ENCODE results near the gene DHX35. TPM values are rescaled to one million over a fixed set of nuclear protein-coding genes. Genes with fewer than 3 reads are reported as not detected.

The DHX35 gene
- polyA plus RNA-seq, 6 donors from 2014 or later: 2.2 to 7.4 (median 4.7) TPM

DNA sequence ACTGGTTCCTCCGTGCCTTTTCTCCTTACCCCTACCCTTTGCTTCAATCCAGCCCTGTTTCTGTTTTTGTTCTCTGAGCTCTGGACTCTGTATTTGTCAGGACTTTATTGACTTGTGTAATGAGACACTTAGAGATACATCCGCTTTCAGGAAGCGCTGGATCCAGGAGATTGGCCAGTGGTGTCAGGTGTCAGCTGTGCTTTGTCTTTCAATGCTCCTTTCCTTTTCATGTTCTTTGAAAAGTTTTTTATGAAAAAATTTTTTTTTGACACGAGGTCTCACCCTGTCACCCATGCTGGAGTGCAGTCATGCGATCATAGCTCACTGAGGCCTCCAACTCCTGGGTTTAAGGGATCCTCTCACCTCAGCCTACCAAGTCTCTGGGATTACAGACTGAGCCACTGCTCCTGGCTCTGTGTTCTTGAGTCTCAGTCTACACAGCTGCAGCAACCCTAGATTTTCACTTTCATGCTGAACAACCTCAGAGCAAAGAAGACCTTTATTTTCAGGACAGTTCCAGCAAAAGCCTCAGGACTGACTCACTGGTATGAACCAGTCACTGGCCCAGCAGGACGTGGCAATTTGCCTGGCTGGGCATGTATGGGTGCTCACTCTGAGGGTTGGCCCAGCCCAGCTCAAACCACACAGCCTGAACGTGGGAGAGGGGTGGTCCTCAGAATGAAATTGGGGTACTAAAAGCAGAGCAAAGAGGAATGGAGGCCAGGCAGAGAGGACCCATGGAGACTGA is 108.5 kb downstream of the DHX35 start:
- ATAC-seq (ENCODE audit: low read depth in 2 of 2) (no peak), DNase-seq (no peak)
- H3K27me3 Mint-ChIP-seq: peaks cover 36 to 80% (median 72%) of the 10 kb centered on the region in 3 donors
- H3K36me3 Mint-ChIP-seq: peaks cover 9 to 12% of the 10 kb centered on the region in 2 donors
- peaks cover 3 to 14% (median 5%) of the 10 kb centered on the region in 7 donors for H3K9me3 Mint-ChIP-seq
- H3K27ac Mint-ChIP-seq: no peak overlapping the region
- no peaks in the 10 kb centered on the region for H3K4me1 Mint-ChIP-seq
- no peak overlapping the region for H3K4me3 Mint-ChIP-seq

DNA sequence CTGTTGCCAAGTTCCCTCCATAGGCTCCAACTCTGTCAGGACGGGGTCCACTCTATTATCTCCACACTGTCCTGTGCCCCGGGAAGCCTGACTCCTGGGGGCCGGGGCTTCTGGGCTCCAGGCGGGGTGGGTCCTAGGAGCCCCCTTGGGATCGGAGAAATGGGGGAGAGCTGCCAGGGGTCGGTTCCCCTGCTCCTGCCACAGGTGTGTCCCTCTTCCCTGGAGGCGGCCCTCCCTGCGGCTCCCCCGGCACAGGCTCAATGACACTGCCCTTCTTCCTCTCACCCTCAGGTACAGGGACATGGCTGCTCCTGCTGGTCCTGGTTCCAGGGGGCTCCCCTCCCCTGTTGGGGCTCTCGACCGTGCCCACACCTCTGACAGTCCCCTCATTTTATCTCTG is 110.0 kb downstream of the DHX35 start:
- Mint-ChIP-seq H3K4me1 (no peaks in the 10 kb centered on the region), H3K36me3 (peaks cover 9 to 12% of the 10 kb centered on the region in 2 donors), H3K9me3 (peaks cover 3 to 14% (median 5%) of the 10 kb centered on the region in 7 donors), H3K27ac (no peak overlapping the region), H3K27me3 (peaks cover 40 to 83% (median 82%) of the 10 kb centered on the region in 3 donors), H3K4me3 (no peak overlapping the region)
- DNase-seq (no peak), ATAC-seq (ENCODE audit: low read depth in 2 of 2) (no peak)

DNA sequence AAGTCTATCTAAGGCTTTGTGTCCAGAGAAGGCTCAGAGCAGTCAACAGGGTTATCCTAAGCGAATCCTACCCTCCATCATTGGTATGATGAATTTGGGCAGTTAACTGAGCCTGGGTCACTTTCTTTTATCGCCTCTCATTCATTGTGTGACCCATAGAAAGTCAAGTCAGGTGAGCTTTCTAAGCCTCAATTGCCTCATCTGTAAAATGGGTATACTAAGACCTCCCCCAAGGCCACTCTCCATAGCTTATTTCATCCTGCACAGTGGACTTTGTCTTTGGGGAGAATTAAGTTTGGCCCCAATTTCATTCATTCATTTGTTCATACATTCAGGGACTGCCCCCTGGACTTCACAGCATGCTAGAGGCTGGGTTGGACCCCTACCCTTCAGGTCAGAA is 110.5 kb downstream of the DHX35 start:
- no peak overlapping the region for H3K4me3 Mint-ChIP-seq
- H3K27ac Mint-ChIP-seq: no peak overlapping the region
- H3K27me3 Mint-ChIP-seq: peaks cover 35 to 84% (median 82%) of the 10 kb centered on the region in 3 donors
- no peak for DNase-seq
- ATAC-seq (ENCODE audit: low read depth in 2 of 2): no peak
- H3K9me3 Mint-ChIP-seq: peaks cover 2 to 11% (median 5%) of the 10 kb centered on the region in 7 donors
- H3K4me1 Mint-ChIP-seq: no peaks in the 10 kb centered on the region
- H3K36me3 Mint-ChIP-seq: peaks cover 9% of the 10 kb centered on the region in 2 donors

DNA sequence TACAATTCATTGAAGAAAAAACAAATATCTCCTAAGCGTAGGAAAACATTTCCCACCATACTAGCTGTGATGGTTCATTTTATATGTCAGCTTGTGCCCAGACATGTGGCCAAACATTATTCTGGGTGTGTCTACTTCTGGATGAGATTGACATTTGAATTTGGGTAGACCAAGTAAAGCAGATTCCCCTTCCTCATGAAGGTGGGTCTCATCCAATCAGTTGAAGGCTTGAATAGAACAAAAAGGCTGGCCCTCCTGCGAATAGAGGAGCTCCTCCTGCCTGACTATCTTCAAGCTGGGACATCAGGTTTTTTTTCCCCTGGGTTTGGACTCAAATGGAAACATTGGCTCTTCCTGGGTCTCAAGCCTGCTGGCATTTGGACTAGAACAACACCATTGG is 113.6 kb downstream of the DHX35 start:
- peaks cover 31 to 76% (median 67%) of the 10 kb centered on the region in 3 donors for H3K27me3 Mint-ChIP-seq
- H3K9me3 Mint-ChIP-seq: no peaks in the 10 kb centered on the region
- ATAC-seq (ENCODE audit: low read depth in 2 of 2) (no peak), DNase-seq (no peak)
- no peak overlapping the region for H3K27ac Mint-ChIP-seq
- H3K36me3 Mint-ChIP-seq: peaks cover 0 to 5% of the 10 kb centered on the region in 2 donors
- H3K4me3 Mint-ChIP-seq: no peak overlapping the region
- peaks cover 0 to 7% (median 0%) of the 10 kb centered on the region in 3 donors for H3K4me1 Mint-ChIP-seq

DNA sequence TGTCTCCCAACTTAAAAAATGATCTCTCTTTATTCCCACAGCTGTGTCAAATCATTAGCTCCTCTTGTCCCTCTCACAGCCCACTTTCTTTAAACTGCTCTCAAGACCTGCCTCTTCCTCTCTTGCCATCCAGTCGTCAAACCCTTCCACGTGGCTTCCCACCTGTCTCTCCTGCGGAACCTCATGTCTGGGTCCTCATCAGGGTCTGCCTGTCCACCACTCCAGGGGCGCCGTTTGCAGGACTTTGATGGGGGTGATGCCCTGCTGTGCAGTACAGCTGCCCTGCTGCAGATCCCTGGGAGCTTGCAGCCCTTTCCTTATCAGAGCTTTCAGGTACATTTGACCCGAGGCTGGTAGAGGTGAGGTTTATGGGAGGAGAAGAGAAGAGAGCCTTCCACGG is 114.8 kb downstream of the DHX35 start:
- no peak for DNase-seq
- ATAC-seq (ENCODE audit: low read depth in 2 of 2): no peak
- Mint-ChIP-seq H3K36me3 (peaks cover 0 to 5% of the 10 kb centered on the region in 2 donors), H3K27me3 (peaks cover 34 to 76% (median 56%) of the 10 kb centered on the region in 3 donors), H3K9me3 (no peaks in the 10 kb centered on the region), H3K4me1 (peaks cover 0 to 7% (median 0%) of the 10 kb centered on the region in 3 donors), H3K27ac (no peak overlapping the region), H3K4me3 (no peak overlapping the region)

DNA sequence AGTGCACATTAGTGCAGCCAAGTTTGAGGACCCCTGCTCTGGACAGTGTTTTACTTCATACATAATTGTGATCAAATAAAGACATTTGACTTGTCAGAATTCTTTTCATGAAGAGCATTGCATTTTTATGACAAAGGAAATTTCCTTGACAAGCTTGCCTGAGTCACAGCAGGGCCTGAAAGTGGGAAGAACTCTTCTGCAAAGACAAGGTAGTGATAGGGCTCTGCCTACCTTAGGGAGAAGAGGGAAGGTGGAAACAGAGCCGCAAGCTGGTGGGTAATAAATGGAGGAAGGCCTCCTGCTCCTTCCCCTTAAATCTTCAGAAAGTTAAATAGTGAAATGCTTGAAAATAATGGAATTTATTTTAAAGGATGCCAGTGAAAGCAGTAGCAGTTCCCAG is 118.2 kb downstream of the DHX35 start:
- Mint-ChIP-seq H3K27ac (no peak overlapping the region), H3K27me3 (peaks cover 28 to 76% (median 57%) of the 10 kb centered on the region in 3 donors), H3K4me3 (no peak overlapping the region), H3K9me3 (peaks cover 0 to 3% (median 0%) of the 10 kb centered on the region in 7 donors), H3K4me1 (peaks cover 0 to 7% (median 0%) of the 10 kb centered on the region in 3 donors), H3K36me3 (peaks cover 0 to 5% of the 10 kb centered on the region in 2 donors)
- DNase-seq (no peak), ATAC-seq (ENCODE audit: low read depth in 2 of 2) (no peak)

DNA sequence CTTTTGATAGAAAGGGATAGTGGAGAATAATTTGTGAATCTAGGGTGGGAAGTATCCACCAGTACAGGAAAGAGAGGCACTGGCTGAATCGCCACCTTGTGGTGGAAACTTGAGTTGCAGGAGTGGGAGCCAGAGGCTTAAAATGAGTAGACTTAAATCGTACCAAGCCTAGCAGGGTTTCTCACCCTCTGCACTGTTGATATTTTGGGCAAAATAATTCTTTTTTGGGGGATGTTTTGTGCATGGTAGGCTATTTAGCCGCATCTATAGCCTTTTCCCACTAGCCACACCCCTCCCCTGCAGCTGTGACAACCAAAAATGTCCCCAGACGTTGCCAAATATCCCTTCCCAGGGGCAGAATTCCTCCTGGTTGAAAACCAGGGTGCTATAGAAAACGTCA is 119.1 kb downstream of the DHX35 start:
- Mint-ChIP-seq H3K4me1 (peaks cover 0 to 7% (median 0%) of the 10 kb centered on the region in 3 donors), H3K9me3 (peaks cover 0 to 7% (median 0%) of the 10 kb centered on the region in 7 donors), H3K36me3 (peaks cover 0 to 5% of the 10 kb centered on the region in 2 donors), H3K4me3 (no peak overlapping the region), H3K27ac (no peak overlapping the region), H3K27me3 (peaks cover 28 to 79% (median 66%) of the 10 kb centered on the region in 3 donors)
- DNase-seq: peak; percentile 57
- ATAC-seq (ENCODE audit: low read depth in 2 of 2): peak; percentile 41 to 55

DNA sequence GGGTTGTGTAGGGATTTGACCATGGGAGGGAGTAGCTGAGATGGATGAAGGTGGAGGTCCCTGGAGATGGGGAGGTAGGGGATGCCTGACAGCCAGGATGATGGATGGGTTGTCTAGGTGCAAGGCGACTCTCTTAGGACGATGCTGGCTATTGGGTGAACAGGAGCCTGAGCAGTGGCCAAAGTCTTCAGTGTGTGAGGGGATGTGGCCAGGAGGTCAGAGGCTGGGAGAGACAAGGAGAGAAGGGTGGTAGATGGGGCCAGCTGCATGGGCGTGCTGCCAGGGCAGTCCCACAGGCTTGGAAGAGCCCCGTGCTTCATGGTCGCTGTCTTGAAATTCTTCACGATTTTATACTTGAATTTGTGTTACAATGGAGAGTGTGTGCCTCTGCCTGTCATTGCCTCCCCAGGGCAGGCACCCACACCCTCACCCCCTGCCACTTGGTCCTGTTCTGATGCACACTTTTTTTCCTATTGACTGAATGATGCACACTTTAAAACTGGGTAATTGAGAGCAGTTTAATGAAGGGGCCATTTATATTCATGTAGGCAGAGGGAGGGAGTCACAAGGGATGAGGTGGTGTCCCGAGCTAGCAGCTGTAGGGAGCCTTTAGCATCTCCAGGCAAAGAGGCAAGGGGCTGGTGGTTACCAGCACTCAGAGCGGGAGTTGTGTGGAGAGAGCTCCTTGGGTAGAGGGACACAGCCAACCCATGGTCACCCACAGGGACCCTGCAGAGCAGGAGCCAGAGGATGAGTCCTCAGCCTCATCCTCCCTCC is 120.7 kb downstream of the DHX35 start:
- DNase-seq: no peak
- Mint-ChIP-seq H3K27me3 (peaks cover 24 to 69% (median 60%) of the 10 kb centered on the region in 3 donors), H3K9me3 (peaks cover 0 to 7% (median 0%) of the 10 kb centered on the region in 7 donors), H3K27ac (no peak overlapping the region), H3K4me1 (peaks cover 0 to 7% (median 0%) of the 10 kb centered on the region in 3 donors), H3K36me3 (peaks cover 0 to 5% of the 10 kb centered on the region in 2 donors), H3K4me3 (no peak overlapping the region)
- ATAC-seq (ENCODE audit: low read depth in 2 of 2): no peak

DNA sequence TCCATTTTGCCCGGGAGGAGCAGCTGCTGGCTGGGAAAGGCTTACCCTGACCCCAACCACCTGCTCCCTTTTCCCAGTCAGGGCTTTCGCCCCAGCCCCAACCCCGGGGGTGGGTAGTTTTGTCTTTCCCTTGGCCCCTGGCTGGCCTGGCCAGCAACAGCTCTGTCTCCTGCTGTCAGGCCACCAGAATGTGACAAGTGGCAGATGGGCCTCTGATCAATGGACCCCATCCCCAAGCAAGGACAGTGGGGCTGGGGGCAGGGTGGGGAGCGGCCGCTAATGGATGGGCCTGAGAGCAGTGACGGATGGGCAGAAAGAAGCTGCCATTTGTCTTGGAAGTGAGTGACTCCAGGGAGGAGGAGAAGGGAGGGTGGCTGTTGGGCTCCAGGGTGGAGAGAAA is 121.6 kb downstream of the DHX35 start:
- no peak for DNase-seq
- H3K36me3 Mint-ChIP-seq: peaks cover 0 to 3% of the 10 kb centered on the region in 2 donors
- peaks cover 0 to 3% (median 2%) of the 10 kb centered on the region in 3 donors for H3K4me1 Mint-ChIP-seq
- H3K27me3 Mint-ChIP-seq: peaks cover 21 to 60% (median 59%) of the 10 kb centered on the region in 3 donors
- no peak for ATAC-seq (ENCODE audit: low read depth in 2 of 2)
- H3K27ac Mint-ChIP-seq: no peak overlapping the region
- H3K4me3 Mint-ChIP-seq: no peak overlapping the region
- peaks cover 0 to 7% (median 2%) of the 10 kb centered on the region in 7 donors for H3K9me3 Mint-ChIP-seq

DNA sequence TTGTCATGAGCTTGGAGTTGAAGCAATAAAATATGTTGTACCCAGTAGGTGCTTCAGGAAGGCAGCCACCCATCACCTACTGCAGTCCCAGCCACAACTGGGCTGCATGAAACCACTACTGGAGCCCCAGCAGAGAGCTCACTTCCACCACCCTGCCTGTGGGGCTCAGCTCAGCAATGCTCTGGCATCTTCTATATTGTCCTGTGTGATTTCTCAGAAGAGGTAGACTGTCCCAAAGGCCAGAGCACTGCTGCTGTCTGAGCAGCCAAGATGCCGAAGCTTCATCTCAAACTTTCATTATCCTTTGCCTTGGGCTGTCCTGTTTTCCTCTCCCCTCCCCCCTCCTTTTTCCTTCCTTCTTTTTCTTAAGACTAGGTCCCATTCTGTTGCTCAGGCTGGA is 126.9 kb downstream of the DHX35 start:
- H3K4me1 Mint-ChIP-seq: peaks cover 0 to 10% (median 4%) of the 10 kb centered on the region in 3 donors
- H3K4me3 Mint-ChIP-seq: peak overlapping the region in 1 of 8 donors; percentile 66
- no peaks in the 10 kb centered on the region for H3K36me3 Mint-ChIP-seq
- peaks cover 23 to 57% (median 41%) of the 10 kb centered on the region in 3 donors for H3K27me3 Mint-ChIP-seq
- peaks cover 0 to 7% (median 3%) of the 10 kb centered on the region in 7 donors for H3K9me3 Mint-ChIP-seq
- no peak for ATAC-seq (ENCODE audit: low read depth in 2 of 2)
- DNase-seq: no peak
- peak overlapping the region in 1 of 6 donors; percentile 76 for H3K27ac Mint-ChIP-seq

Other genes with a start within 250 kb of the DHX35 start
- gene SLC32A1, start 237.9 kb upstream of the DHX35 start, polyA plus RNA-seq (ENCODE audit: low read depth in 6 of 6): not detected
- gene ACTR5, start 213.9 kb upstream of the DHX35 start, polyA plus RNA-seq (ENCODE audit: low read depth in 6 of 6): 1 to 10 TPM; 3.5 to 9.6 (median 7.7) TPM
- 10 to 100 TPM; 22.1 to 54.6 (median 38.4) TPM for gene PPP1R16B, start 156.6 kb upstream of the DHX35 start, polyA plus RNA-seq (ENCODE audit: low read depth in 6 of 6)
- gene FAM83D, start 35.9 kb upstream of the DHX35 start, polyA plus RNA-seq (ENCODE audit: low read depth in 6 of 6): under 1 TPM in 5 of 6 donors, not detected in 1; 0.12 to 0.56 (median 0.26) TPM